GM19455 (cell line): ENCODE data around the gene GPANK1.

Experiments
- ATAC-seq: cut with Tn5 transposase; IDR thresholded peaks from one replicate; pipeline ENCODE4 v1.9.1; 2021; ENCODE audit not compliant: unreplicated experiment

GPANK1 gene

DNA sequence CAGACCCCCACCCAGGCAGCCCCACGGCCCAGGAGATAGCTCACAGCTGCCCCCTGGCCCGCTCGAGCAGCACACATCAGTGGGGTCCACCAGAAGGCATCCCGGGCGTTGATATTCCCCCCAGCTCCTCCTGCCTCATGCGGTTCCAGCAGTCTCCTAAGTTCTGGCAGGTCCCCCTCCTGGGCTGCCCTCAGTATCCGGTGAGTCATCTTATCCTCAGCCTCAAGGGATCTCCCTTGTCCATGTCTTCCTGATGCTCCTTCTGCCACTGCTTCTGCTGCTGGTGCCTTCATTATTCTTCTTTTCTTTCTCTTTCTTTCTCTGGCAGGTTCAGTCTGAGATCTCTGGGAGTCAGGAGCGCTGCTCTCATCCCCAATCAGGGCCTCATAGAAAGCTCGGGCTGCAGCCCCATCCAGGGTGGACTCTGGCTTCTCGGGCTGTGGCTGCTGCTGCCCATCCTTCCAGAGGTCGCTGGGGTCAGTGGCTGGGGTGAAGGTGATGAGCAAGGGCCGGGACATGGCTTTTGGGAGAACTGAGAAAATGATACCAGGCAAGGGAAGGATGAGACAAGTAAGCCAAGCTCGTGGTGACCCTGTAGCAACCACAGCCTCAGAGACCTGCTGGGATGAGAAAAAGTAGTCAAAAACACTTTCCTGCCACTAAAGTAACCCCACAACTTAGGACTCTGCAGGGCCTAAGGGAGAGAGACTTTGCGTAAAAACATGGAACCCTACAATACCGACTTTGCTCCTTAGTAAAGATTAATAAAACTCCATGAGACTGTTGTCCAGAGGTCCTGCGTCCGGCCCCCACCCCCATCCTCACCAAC is 622 bp downstream of the GPANK1 start:
- no peak for ATAC-seq

DNA sequence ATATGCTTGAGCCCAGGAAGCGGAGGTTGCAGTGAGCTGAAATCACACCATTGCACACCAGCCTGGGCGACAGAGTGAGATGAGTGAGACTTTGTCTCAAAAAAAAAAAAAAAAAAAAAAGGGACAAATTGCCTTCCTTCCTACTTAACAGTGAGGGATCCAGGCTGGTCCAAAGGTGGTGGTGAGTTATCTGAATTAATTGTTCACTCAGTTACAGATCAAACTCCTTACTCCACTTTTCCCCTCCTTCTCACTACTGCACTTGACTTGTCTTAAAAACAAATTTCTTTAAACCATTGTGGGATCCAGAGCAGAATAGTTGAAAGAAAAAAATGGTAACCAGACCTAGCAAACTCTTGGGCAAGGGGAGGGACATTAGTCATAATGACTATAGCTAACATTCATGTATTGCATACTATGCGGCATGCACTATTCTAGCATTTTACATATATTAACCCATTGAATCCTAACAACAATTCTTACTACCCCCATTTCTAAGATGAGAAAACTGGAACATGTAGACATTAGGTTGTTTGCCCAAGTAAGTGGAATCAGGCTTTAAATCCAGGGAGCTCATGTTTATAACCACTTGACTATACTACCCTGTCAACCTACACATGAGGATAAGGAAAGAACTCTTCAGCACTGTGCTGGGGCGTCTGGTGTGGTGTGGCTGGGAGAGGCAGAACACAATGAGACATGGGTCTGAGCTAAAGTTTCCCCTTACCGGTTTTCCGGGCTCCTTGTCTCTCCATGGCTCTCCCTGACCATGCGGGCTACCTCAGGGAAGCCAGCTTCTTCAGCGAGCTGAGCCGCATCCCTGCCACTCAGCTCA is 1.5 kb downstream of the GPANK1 start:
- no peak for ATAC-seq

DNA sequence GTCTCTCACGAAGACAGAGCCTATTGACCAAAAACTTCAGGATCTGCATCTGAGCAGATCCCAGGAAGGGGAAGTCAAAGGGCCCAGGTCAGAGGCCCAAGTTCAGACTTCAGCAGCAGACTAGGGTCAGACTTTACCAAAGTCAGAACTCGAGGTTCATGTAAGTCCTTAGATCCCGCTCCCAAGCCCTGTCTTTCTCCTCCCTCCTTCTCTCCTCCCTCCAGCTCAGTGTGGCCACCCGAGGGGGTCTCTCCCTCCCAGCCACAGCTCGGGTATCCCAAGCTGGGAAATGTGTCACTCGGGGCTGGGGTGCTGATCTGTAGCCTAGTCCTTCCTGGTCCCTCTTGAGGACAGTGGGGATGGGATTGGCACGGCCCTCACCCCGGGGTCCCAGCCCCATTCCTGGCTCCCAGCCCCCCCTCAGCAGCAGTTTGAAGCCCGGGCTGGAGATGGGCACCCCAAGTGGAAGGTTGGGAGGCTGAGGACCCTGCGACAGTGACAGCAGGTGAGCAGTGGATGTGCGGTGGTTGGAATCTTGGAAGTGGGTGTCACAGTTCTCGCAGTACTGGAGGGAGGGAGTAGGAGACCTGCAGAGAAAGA is 2.6 kb downstream of the GPANK1 start:
- ATAC-seq: no peak

DNA sequence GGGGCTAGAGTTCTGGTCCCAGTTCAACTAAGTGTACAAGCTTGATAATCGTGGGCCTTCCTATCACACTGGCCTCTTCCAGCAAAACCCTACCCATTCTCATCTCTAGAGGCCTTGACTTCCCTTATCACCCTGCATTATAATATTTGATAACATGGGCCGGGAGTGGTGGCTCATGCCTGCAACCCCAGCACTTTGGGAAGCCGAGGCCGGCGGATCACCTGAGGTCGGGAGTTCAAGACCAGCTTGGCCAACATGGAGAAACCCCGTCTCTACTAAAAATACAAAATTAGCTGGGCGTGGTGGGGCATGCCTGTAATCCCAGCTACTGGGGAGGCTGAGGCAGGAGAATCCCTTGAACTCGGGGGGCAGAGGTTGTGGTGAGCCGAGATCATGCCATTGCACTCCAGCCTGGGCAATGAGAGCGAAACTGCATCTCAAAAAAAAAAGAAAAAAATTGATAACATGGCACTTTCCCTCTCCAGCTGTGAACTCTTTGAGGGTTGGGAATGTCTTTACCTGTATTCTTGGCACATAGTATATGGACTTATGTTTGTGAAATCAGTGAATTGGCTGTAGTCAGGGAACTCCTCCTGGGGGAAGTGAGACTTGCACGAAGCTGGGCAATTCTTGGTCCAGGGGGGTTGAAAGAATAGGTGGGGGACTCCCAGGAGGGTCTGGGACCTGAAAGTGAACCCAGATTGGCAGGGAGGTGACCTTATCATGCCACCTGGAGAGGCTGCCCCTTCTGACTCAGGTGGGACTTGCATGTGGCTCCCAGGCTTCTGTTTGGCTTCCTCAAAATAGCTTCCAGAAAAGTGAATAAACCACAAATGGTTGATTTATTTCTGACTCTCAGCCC is 3.3 kb downstream of the GPANK1 start:
- no peak for ATAC-seq

DNA sequence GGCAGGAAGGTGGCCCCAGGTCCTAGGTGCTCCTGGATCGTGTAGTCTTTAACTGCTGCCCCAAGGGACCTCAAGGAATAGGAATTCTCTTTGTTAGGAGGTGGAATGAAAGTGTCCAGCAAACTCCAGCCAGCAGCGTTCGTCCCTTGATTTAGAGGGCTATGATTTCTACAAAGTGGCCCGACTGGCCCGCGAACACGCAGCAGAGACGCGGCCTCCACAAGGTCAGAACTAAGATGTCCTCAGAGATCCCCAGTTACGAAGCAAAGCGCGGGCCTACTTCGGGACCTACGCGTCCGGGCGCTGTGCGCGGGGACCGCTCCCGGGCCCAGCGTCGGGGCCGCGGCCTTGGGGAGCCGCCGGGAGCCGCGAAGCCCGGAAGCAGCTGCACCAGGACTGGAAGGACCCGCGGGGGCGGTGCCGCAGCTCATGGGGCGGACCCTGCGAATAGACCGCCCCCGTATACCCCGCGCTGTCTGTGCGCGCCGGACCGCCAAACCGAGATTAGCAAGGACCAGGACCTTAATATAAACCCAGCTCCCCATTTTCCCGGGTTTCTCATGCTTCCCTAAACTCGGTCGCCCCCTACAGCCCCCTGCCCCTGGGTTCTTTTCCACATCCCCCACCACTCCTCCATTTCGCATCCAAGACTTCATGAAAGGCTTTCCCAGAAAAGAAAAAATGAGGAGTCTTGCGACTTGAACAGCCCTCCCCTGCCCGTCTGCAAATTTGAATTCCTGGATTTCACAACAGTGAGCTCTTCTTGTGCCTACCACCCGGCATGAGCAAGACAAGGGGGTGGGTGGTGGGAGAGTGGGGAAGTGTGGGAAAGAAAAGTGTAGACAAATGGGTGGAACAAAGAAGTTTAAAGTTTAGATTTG is 4.2 kb downstream of the GPANK1 start, which contains the start of gene C6orf47:
Gene C6orf47, minus strand, starts transcription at position 398 of the 881 bp plus-strand sequence. CDS start 831 bp downstream, outside the sequence.
- ATAC-seq: peak; percentile 56

DNA sequence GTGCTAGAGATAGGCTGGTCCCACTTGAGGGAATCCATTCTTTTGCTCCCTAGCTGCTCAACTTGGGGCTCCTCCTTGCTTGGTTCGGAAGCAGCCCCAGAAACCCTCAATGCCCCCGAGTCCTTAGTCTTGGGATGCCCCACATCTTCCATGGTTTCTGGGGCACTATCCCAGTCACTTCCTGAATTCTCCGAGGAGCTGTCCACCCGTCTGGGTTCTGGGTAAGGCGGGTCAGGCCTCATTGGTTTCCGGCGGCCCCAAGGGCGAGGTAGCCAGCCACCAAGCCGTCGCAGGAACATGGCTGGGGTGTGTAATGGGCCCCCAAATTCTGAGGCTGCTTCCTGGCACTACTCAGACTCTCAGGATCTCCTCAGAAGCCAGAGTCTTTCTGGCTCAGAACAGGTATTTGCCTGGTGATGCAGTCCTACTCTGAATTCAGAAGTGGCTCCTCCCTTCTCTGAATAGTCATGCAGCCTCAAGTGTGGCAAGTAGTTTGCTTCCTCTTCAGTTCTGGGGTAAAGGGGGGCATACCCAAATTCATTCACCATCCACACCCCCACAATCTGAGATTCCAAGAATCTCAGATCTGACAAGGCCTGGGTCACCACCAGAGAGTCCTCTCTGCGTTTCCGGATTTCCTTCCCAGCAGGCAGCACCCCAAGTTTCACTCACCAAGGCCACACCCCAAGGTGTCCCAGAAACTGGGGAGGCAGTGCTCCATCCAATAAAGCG is 5.0 kb downstream of the GPANK1 start:
- ATAC-seq: peak; percentile 20

DNA sequence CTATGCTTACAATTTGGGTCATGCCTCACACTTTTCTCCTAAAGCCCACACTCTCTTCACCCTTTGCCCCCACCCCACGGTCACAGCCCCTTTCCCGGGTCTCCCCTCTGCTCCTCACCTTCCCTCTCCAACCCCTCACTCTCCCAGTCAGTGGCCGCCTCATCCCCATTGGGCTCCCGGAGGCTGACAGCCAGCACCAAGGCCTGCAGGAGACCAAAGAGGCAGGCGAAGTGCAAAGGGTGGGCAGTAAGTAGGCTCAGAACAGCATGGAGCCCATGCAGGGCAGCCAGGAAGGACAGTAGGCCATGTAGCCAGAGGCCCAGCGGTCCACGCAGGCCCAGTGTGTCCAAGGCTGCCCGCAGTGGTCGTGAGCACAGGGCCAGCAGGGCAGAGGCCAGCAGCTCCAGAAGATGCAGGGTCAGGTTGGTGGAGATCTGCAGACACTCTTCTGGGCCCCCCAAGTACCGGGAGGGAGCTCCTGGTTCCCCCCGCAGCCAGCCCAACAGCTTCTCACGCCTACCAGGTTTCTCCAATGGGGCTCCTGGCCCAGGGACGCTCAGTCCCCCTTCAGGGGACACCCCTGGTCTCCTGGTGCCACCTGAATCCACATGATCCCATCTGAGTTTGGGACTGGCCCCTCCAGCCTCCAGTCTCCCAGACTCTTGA is 5.7 kb downstream of the GPANK1 start:
- no peak for ATAC-seq

DNA sequence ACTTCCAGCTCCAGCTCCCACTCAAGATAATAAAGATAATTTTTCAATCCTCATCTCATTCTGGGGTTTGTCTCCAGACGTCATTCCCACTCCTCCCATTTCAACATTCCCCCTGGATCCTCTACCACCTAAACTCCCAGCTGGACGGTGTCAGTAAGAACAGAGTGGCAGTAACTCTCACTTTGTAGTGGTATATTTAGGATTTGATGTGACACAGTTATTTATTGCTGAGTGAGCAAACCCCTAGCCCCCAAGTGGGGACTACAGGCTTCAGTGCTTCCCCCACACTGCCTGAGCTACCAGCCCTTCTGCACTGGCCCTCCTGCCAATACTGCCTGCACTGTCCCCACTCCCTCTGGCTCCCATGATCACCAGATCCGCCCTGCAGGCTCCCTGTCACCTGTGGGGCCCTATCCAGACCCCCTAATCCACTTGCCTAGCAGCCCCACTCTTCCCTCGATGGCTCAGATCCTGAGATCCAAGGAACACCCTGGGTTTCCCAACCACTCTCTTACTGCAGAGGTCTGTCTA is 6.6 kb downstream of the GPANK1 start:
- ATAC-seq: no peak

DNA sequence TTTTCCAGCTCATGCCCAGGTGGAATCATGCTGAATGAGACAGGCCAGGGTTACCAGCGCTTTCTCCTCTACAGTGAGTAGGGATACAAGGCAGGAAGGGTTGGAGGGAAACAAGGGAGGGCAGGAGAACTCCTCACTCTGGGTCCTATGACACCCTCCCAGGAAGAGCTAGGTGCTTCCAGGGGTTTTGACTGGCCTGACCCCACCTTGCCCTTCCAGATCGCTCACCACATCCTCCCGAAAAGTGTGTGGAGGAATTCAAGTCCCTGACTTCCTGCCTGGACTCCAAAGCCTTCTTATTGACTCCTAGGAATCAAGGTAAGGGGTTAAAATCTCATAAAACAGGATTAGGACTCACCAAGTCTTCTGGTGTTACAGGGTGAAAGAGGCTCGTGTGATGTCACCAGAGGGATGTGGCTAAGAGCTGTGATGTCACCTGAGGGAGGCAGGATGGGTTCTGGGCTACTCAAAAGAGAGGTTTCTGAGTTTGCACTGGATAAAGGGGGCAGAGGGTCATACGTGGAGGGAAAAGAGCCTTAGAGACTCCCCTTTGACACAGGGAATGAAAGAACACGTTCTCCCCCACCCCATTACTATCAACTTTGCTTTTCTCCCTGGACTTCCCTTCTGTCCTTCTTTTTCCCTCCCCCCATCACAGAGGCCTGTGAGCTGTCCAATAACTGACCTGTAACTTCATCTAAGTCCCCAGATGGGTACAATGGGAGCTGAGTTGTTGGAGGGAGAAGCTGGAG is 7.2 kb downstream of the GPANK1 start:
- no peak for ATAC-seq

DNA sequence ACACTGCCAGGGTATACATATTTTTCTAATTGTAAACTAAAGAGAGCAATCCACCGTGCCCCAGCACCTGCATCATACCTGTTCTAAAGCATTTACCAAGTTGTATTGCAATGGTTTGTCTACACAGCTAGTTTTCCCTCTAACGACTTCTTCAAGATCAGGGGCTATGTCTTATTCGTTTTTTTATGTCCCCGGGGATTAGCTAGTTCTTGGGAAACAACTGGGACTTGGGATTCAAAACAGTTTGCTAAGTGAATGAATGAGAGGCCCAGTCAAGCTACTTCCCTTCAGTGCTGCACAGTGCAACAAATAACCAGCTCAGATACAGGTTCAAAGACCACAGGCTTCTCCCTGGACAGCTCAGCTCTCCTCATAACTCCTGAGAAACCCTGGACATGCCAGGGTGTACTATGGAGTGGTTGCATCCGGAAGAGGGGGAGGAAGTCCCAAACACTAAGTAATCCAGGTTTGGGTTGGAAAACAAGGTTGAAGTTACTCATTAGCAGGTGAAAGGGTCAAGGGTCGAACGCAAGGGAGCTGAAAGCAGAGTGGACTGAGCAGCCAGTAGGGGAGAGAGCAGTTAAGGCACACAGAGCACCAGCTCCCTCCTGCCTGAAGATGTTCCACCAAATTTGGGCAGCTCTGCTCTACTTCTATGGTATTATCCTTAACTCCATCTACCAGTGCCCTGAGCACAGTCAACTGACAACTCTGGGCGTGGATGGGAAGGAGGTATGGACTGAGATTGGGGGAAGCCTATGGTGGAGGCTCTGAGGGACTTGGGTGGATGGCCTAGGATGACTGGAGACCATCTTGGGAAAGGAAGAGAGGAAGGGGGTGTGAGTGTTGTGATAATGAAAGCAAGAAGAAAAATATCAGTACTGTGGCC is 9.2 kb downstream of the GPANK1 start, which contains the start of gene APOM:
Gene APOM, plus strand, starts transcription at position 546 of the 889 bp plus-strand sequence. Its CDS starts 73 bp downstream, at position 619.
- no peak for ATAC-seq

DNA sequence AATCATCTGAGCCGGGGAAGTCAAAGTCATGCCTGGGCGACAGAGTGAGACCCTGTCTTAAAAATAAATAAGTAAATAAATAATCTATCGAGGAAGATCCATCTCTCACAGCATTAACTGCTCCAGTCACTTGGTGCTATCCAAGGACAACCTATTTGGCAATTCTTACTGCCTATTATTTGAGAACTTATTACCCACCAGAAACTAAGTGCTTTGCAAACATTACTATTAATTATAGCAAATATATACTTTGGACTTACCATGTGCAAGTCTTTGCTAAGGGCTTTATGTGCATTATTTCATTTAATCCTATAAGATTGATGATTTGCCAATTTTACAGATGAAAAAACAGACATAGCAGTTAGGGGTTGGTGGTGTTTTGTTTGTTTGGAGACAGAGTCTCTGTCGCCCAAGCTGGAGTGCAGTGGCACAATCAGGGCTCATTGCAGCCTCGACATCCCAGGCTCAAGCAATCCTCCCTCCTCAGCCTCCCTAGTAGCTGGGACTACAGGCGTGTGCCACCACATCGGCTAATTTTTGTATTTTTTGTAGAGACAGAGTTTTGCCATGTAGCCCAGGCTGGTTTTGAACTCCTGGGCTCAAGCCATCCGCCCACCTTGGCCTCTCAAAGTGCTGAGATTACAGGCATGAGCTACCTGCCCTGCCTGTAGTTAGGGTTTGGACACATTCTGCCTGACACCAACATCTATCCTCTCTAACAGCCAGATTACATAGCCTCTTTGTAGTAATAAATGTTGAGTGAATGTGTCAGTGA is 10.0 kb downstream of the GPANK1 start:
- no peak for ATAC-seq

DNA sequence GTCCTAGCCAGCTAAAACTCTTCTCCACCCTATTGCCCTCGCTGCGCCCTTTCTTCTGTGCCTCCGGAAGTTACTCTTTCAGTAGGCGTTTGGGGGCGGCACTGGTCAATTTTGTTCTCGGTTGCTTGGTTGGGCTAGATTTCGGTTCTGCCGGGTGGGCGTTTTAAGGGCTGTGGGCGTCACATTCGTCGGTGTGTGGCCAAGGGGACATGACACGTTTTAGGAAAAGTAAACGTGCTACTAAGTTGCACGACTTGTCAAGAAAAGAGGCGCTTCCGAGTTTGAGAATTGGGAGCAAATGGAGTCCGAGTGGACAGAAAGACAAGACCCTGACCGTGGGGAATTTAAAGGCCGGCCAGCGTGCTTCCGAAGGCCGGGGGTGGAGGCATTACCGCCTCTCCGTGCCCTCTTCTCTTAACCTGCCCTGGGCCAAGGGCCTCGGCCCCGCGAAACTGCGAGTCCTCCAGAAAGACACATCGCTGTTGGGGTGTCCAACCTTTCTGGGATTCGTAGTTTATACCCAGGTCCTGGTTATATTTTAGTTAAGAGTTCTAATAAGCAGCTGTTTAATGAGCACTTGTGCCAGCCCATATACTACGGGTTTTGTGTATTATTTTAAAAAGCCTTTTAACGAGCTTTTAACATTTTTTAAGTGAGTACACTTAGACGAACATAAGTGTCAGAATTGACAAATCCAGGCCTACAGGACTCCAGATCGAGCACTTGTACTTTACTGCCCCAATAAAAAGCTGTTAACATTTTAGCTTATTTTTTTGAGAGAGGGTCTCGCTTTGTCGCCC is 11.7 kb downstream of the GPANK1 start:
- ATAC-seq: peak; percentile 61

DNA sequence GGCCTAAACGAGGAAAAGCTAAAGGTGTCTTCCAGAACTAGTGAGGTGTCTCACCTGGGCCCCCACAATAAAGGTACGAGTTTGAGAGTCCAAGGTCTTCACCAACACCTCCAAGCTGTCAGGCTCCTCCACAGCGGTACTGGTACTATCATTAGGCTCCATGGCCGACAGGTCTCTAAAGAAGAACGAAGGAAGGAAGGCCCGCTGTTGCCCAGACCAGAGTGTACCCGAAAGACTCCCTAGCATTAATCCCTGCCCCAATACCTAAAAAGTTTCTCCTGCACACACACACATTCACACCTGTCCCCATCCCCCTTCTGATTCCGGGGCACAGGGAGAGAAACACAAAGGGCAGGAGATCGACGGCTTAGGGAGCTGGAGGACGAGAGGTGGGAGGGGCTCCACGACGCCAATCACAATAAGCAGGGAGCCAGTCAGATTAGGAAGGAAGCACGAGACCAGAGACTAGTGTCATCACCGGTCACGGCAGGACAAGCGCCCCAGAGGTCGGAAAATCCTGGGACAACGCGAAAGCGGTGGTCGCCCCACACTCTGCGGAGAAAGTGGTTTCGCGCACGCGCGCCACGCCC is 13.1 kb downstream of the GPANK1 start:
- peak; percentile 26 for ATAC-seq

DNA sequence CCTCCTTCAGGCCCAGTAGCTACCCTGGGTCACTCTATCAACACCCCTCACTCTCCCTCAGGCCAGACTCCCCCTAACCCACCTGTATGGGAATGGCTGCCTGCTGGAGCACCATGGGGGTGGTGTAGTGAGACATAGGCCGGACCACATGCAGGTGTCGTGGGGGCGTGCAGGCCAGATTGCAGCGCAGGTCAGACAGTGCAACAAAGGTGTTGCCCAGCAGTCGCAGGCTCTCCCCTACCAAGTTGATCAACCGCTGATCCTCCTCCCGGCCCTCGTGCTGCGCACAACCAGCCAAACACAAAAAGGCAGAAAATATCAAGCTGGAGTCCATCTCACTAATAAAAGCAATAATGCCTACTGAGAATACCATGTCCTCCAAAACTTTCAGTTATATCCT is 19.5 kb downstream of the GPANK1 start:
- ATAC-seq: no peak
